GM12878 (cell line): Measurements from ENCODE around the gene HPX. TPM values are rescaled to one million over a fixed set of nuclear protein-coding genes. Genes with fewer than 3 reads are reported as not detected.

Source experiments
- ATAC-seq: fragments of 200-7000 bp; cut with Tn5 transposase; 3 replicates; pipeline ENCODE4 v1.9.1; 2020; ENCODE audit warnings: mild to moderate bottlenecking, moderate library complexity
- BruUV-seq: library from RNA; stranded (reverse); fragments of 400-500 nt; replicated peaks from 2 replicates; lab custom pipeline; 2021; lab: Mats Ljungman, UMichigan
- CTCF ChIA-PET: fragments of 300-600 bp; sonication (Branson Sonifier 250); formaldehyde crosslinking; extraction: SDS; loops from one replicate; lab custom pipeline; 2021; ENCODE audit warnings: inconsistent platforms; lab: Yijun Ruan, JAX
- POLR2A ChIA-PET: fragments of 350-600 bp; formaldehyde crosslinking; extraction: SDS; loops from one replicate; lab custom pipeline; 2021; ENCODE audit warnings: inconsistent platforms; lab: Charles Lee
- RAD21 ChIA-PET: fragments of 300-600 bp; sonication (Branson Sonifier 250); formaldehyde crosslinking; loops from one replicate; lab custom pipeline; 2023; ENCODE audit warnings: antibody characterized with exemption; ENCODE audit not compliant: unreplicated experiment; lab: Charles Lee
- SMC1A ChIA-PET: fragments of 300-600 bp; sonication (Branson Sonifier 250); formaldehyde crosslinking; loops from one replicate; lab custom pipeline; 2023; ENCODE audit not compliant: unreplicated experiment, uncharacterized antibody; lab: Charles Lee
- DNase-seq: peaks from one replicate; pipeline ENCODE4 v3.0.0-alpha.2; 2011; ENCODE audit warnings: low read depth, low spot score
- FAIRE-seq: peaks from 3 replicates; lab custom pipeline; 2011; peaks lifted over from hg19 to GRCh38; lab: Jason Lieb, UNC
- H2AFZ ChIP-seq: 2 replicates; pipeline ENCODE4 v1.6.0; 2011; ENCODE audit warnings: low read depth, low read length, control low read depth; ENCODE audit not compliant: control insufficient read depth
- H3K27ac ChIP-seq: 2 replicates; pipeline ENCODE4 v1.5.1; 2011; ENCODE audit warnings: control low read depth; ENCODE audit not compliant: control insufficient read depth, insufficient read depth
- H3K27me3 ChIP-seq, 2 experiments: replicated peaks in 1 of 2; 2 replicates each; pipeline versions ENCODE4 v1.6.0 to v1.6.1; 2011; ENCODE audit warnings: low read length in 1 of 2; ENCODE audit not compliant: control insufficient read depth in 2 of 2, insufficient read depth in 2 of 2
- H3K36me3 ChIP-seq, 2 experiments: 2 replicates each; pipeline ENCODE4 v1.5.1; 2011; ENCODE audit warnings: low read length in 1 of 2; ENCODE audit not compliant: control insufficient read depth in 2 of 2, insufficient read depth in 2 of 2
- H3K4me1 ChIP-seq: 2 replicates; pipeline ENCODE4 v1.6.1; 2011; ENCODE audit warnings: mild to moderate bottlenecking, low read length, moderate library complexity, mixed read lengths; ENCODE audit not compliant: control insufficient read depth, insufficient read depth
- H3K4me2 ChIP-seq: 2 replicates; pipeline ENCODE4 v1.6.0; 2011; ENCODE audit warnings: control low read depth; ENCODE audit not compliant: control insufficient read depth, insufficient read depth
- H3K4me3 ChIP-seq: fragments of 200-600 bp; sonication (generic); 2 replicates; pipeline ENCODE4 v1.5.1; 2016
- H3K79me2 ChIP-seq: 2 replicates; pipeline ENCODE4 v1.6.0; 2011; ENCODE audit warnings: low read length; ENCODE audit not compliant: control insufficient read depth, insufficient read depth
- H3K9ac ChIP-seq: 2 replicates; pipeline ENCODE4 v1.8.0; 2011; ENCODE audit warnings: low read length, control low read depth, mixed read lengths; ENCODE audit not compliant: control insufficient read depth, insufficient read depth
- H3K9me3 ChIP-seq: replicated peaks from 3 replicates; pipeline ENCODE4 v1.5.1; 2011; ENCODE audit warnings: mild to moderate bottlenecking, low read length; ENCODE audit not compliant: control insufficient read depth, insufficient read depth
- H4K20me1 ChIP-seq: 2 replicates; pipeline ENCODE4 v1.6.0; 2011; ENCODE audit not compliant: control insufficient read depth, insufficient read depth
- BCL11A ChIP-seq: IDR thresholded peaks from 2 replicates; pipeline ENCODE4 v1.6.1; 2011; ENCODE audit warnings: low read depth, low read length
- BMI1 ChIP-seq: fragments of 450-650 bp; IDR thresholded peaks from 2 replicates; pipeline ENCODE4 v1.6.1; 2016; ENCODE audit warnings: mild to moderate bottlenecking, moderate library complexity, borderline replicate concordance
- CREM ChIP-seq: IDR thresholded peaks from 2 replicates; pipeline ENCODE4 v1.6.1; 2014; ENCODE audit warnings: antibody characterized with exemption, low read depth
- CTCF ChIP-seq, 3 experiments: IDR thresholded peaks in 2 of 3; conservative IDR thresholded peaks in 1 of 3; 2 replicates each; pipeline ENCODE4 v1.5.1; 2011; ENCODE audit warnings: low read depth in 3 of 3, low read length in 3 of 3, mild to moderate bottlenecking in 3 of 3, control low read depth in 2 of 3, moderate library complexity in 2 of 3, inconsistent platforms in 1 of 3, mixed read lengths in 1 of 3; ENCODE audit not compliant: control insufficient read depth in 2 of 3, insufficient read depth in 1 of 3; ENCODE audit errors: extremely low read depth in 1 of 3
- GATAD2B ChIP-seq: fragments of 450-650 bp; conservative IDR thresholded peaks from 2 replicates; pipeline ENCODE4 v1.6.1; 2017; ENCODE audit warnings: low read depth, mild to moderate bottlenecking, moderate library complexity
- NFXL1 ChIP-seq: fragments of 450-650 bp; IDR thresholded peaks from 2 replicates; pipeline ENCODE4 v1.6.1; 2017; ENCODE audit warnings: antibody characterized with exemption, mild to moderate bottlenecking, borderline replicate concordance
- NRF1 ChIP-seq: conservative IDR thresholded peaks from 2 replicates; pipeline ENCODE4 v1.6.1; 2011; ENCODE audit warnings: mild to moderate bottlenecking, low read depth, low read length, improper control_type of control experiment
- RAD21 ChIP-seq: IDR thresholded peaks from 2 replicates; pipeline ENCODE4 v1.6.1; 2011; ENCODE audit warnings: mild to moderate bottlenecking, low read depth, low read length, moderate library complexity; ENCODE audit not compliant: insufficient read depth
- SMC3 ChIP-seq: IDR thresholded peaks from 2 replicates; pipeline ENCODE4 v1.6.1; 2011; ENCODE audit warnings: low read length, improper control_type of control experiment, borderline replicate concordance
- STAT3 ChIP-seq: IDR thresholded peaks from 2 replicates; pipeline ENCODE4 v1.6.1; 2011; ENCODE audit warnings: low read depth, low read length, improper control_type of control experiment
- TCF3 ChIP-seq: IDR thresholded peaks from 2 replicates; pipeline ENCODE4 v1.6.1; 2012; ENCODE audit warnings: low read depth, mild to moderate bottlenecking, low read length, borderline replicate concordance; ENCODE audit not compliant: insufficient read depth
- WGBS: methylation state at CpG from one replicate; pipeline ENCODE4 v1.1.6; 2016; ENCODE audit warnings: low lambda C conversion rate; ENCODE audit not compliant: insufficient replicate concordance, insufficient coverage; ENCODE audit errors: missing lambda C conversion rate; 5-methylcytosine and 5-hydroxymethylcytosine counted together
- in situ Hi-C: fragments of 300-500 bp; cut with MboI; formaldehyde crosslinking; loops from 9 replicates; pipeline ENCODE4 v1.14.3; 2018; ENCODE audit warnings: mixed read lengths
- intact Hi-C: fragments of 100-400 bp; cut with micrococcal nuclease; formaldehyde crosslinking; loops from one replicate; pipeline ENCODE4 v1.14.2; 2022; ENCODE audit not compliant: unreplicated experiment
- polyA plus RNA-seq, 11 experiments: library from polyadenylated mRNA; depleted of rRNA in 4 of 11; unstranded in 6 of 11; stranded (reverse) in 5 of 11; fragments of >200 nt; fragmentation: Nextera tagmentation in 4 of 11; fragmentation: Illumina TruSeq in 1 of 11; extraction: Ambion mirVana in 4 of 11; extraction: Trizol in 1 of 11; gene quantifications; 1 replicate in 1 of 11; 2 replicates in 10 of 11; pipeline versions ENCODE4 v1.2.1 to v1.2.3, GENCODE V29; 2011 to 2016; ENCODE audit warnings: inconsistent platforms in 2 of 11, missing spikeins in 2 of 11, low read depth in 1 of 11
- total RNA-seq, 4 experiments: library from RNA; depleted of rRNA in 3 of 4; stranded (reverse); fragments of >200 nt in 3 of 4; fragmentation: Illumina TruSeq in 1 of 4; extraction: Trizol in 1 of 4; gene quantifications; 2 replicates each; pipeline versions ENCODE4 v1.2.1 to v1.2.3, GENCODE V29; 2013 to 2021

Gene HPX
- total and polyA plus RNA-seq, 10 of the 15 experiments (the other 5 are each of a cell fraction or from before 2014, with no cell fraction given): 0.08 to 1.7 (median 0.18) TPM; not detected in 1

- intact Hi-C loops: loop anchor here (1.0 kb wide), 1 partner anchor 66 kb away; no protein-coding TSS in a partner anchor
- ChIA-PET POLR2A (no interaction called here), SMC1A (interaction anchor here (0.9 to 12.8 kb wide), 10 partner anchors 14 to 121 kb away, joined by 3 to 293 read pairs (median 4); no protein-coding TSS in a partner anchor), CTCF (interaction anchor here (0.9 to 17.4 kb wide), 25 partner anchors 8 to 319 kb away, joined by 3 to 560 read pairs (median 4); partner anchors contain the start of genes ARFIP2, SMPD1 and TIMM10B), RAD21 (interaction anchor here (1.0 to 14.2 kb wide), 6 partner anchors 10 to 244 kb away, joined by 3 to 305 read pairs (median 4); partner anchors contain the start of genes ARFIP2, MRPL17 and TIMM10B)
- H3K4me3 ChIP-seq: no peak overlapping the region
- H3K27ac ChIP-seq: no peak overlapping the region
- H3K9ac ChIP-seq: no peak overlapping the region
- no peaks in the 10 kb centered on the region for H4K20me1 ChIP-seq
- DNase-seq: no peak
- no peak overlapping the region for H3K4me2 ChIP-seq
- no TSS peak for BruUV-seq
- H3K36me3 ChIP-seq: no peaks in the 10 kb centered on the region
- WGBS: 0% methylated on average over 1 of the region's 1 CpG
- H2AFZ ChIP-seq: peak overlapping the region; percentile 45
- in situ Hi-C loops: no loop called here
- no peak for FAIRE-seq
- H3K9me3 ChIP-seq: no peaks in the 10 kb centered on the region
- H3K27me3 ChIP-seq: no peaks in the 10 kb centered on the region
- peak; percentile 33; the same call in 1 of the 2 replicates for TF ChIP-seq RAD21
- TF ChIP-seq NRF1: no peak
- no peak for TF ChIP-seq STAT3
- TF ChIP-seq BCL11A: no peak
- TF ChIP-seq SMC3: peak; percentile 64; the same call in 1 of the 2 replicates
- peak; percentile 56 to 66 (median 64); a peak in 5 of 6 replicates for TF ChIP-seq CTCF (IDR thresholded peaks at IDR 0.05 in 2 of 3, conservative IDR thresholded peaks at IDR 0.05 in 1 of 3; ENCODE audit: control insufficient read depth in 2 of 3, extremely low read depth in 1 of 3, insufficient read depth in 1 of 3, low read depth in 3 of 3, low read length in 3 of 3)
- no peak for TF ChIP-seq TCF3
- TF ChIP-seq GATAD2B: no peak
- TF ChIP-seq BMI1: no peak
- TF ChIP-seq NFXL1: no peak
- no peak for TF ChIP-seq CREM
- no peaks in the 10 kb centered on the region for H3K79me2 ChIP-seq
- H3K4me1 ChIP-seq: peaks cover 11% of the 10 kb centered on the region
- ATAC-seq: peak; percentile 66
These were observed 1.7 kb downstream of the HPX start for GRCh38 chr11:6438979-6439571.
